SK-N-SH (cell line): Measurements from ENCODE around the gene SLX4IP. TPM values are rescaled to one million over a fixed set of nuclear protein-coding genes. Genes with fewer than 3 reads are reported as not detected.

Source experiments
- CTCF ChIA-PET: fragments of 300-600, 350-600 bp; formaldehyde crosslinking; extraction: SDS; loops from one replicate; lab custom pipeline; 2021; lab: Yijun Ruan, JAX
- POLR2A ChIA-PET: fragments of 350-600 bp; sonication (Branson Sonifier 250); formaldehyde crosslinking; extraction: SDS; loops from one replicate; lab custom pipeline; 2020; ENCODE audit warnings: antibody characterized with exemption, inconsistent platforms; lab: Yijun Ruan, JAX
- DNase-seq: peaks from one replicate; pipeline ENCODE4 v3.0.0; 2012
- H2AFZ ChIP-seq: fragments of 200-600 bp; sonication (generic); 2 replicates; pipeline ENCODE4 v1.8.1; 2016; ENCODE audit warnings: antibody characterized with exemption, mild to moderate bottlenecking, low read depth
- H3F3A ChIP-seq: fragments of 200-600 bp; sonication (generic); replicated peaks from 2 replicates; pipeline ENCODE3; 2016; ENCODE audit warnings: antibody characterized with exemption, mild to moderate bottlenecking; ENCODE audit not compliant: insufficient read depth
- H3K27ac ChIP-seq, 2 experiments: fragments of 200-500 bp in 1 of 2; fragments of 200-600 bp in 1 of 2; sonication (Bioruptor generic) in 1 of 2; sonication (generic), shearing (Covaris generic) in 1 of 2; 2 replicates each; pipeline versions ENCODE4 v1.5.1 to v1.6.1; 2014 to 2016; ENCODE audit warnings: low read depth in 2 of 2, inconsistent platforms in 1 of 2, low read length in 1 of 2, mild to moderate bottlenecking in 1 of 2, mixed read lengths in 1 of 2
- H3K27me3 ChIP-seq: fragments of 200-600 bp; sonication (generic), shearing (Covaris generic); 2 replicates; pipeline ENCODE4 v1.6.1; 2016; ENCODE audit warnings: mixed run types; ENCODE audit not compliant: insufficient read depth
- H3K36me3 ChIP-seq, 2 experiments: fragments of 200-500 bp in 1 of 2; fragments of 200-600 bp in 1 of 2; sonication (Bioruptor generic) in 1 of 2; sonication (generic) in 1 of 2; replicated peaks in 1 of 2; 2 replicates each; pipeline versions ENCODE3 to v1.5.1; 2014 to 2016; ENCODE audit warnings: low read length in 1 of 2, mild to moderate bottlenecking in 1 of 2; ENCODE audit not compliant: insufficient read depth in 2 of 2, control insufficient read depth in 1 of 2
- H3K4me1 ChIP-seq, 2 experiments: fragments of 200-500 bp in 1 of 2; fragments of 200-600 bp in 1 of 2; sonication (Bioruptor generic) in 1 of 2; sonication (generic), shearing (Covaris generic) in 1 of 2; 2 replicates each; pipeline versions ENCODE4 v1.5.1 to v1.6.1; 2014 to 2016; ENCODE audit warnings: low read depth in 1 of 2, low read length in 1 of 2, mixed run types in 1 of 2; ENCODE audit not compliant: insufficient read depth in 2 of 2, control insufficient read depth in 1 of 2
- H3K4me2 ChIP-seq: fragments of 200-600 bp; sonication (generic), shearing (Covaris generic); 2 replicates; pipeline ENCODE4 v1.6.1; 2017; ENCODE audit warnings: mixed run types
- H3K4me3 ChIP-seq, 2 experiments: fragments of 200-500 bp in 1 of 2; fragments of 200-600 bp in 1 of 2; sonication (Bioruptor generic) in 1 of 2; sonication (generic), shearing (Covaris generic) in 1 of 2; 2 replicates each; pipeline versions ENCODE4 v1.5.1 to v1.8.1; 2014 to 2016; ENCODE audit warnings: low read depth in 2 of 2, inconsistent platforms in 1 of 2, low read length in 1 of 2, mild to moderate bottlenecking in 1 of 2, mixed read lengths in 1 of 2, moderate library complexity in 1 of 2
- H3K79me2 ChIP-seq: fragments of 200-600 bp; sonication (generic); 2 replicates; pipeline ENCODE4 v1.8.1; 2017; ENCODE audit warnings: mild to moderate bottlenecking; ENCODE audit not compliant: insufficient read depth
- H3K9ac ChIP-seq: fragments of 200-600 bp; sonication (generic); 2 replicates; pipeline ENCODE4 v1.6.1; 2017; ENCODE audit warnings: mixed run types
- H3K9me2 ChIP-seq: fragments of 200-600 bp; sonication (generic); 2 replicates; pipeline ENCODE4 v1.6.1; 2017; ENCODE audit warnings: mixed run types
- H3K9me3 ChIP-seq: fragments of 200-600 bp; sonication (generic); 2 replicates; pipeline ENCODE4 v1.6.1; 2017; ENCODE audit warnings: mixed run types, mild to moderate bottlenecking, moderate library complexity
- H4K20me1 ChIP-seq: fragments of 200-600 bp; sonication (generic); 2 replicates; pipeline ENCODE4 v1.6.1; 2017; ENCODE audit warnings: mild to moderate bottlenecking, mixed run types; ENCODE audit not compliant: insufficient read depth
- EZH2phosphoT487 ChIP-seq: fragments of 200-600 bp; sonication (generic); IDR thresholded peaks from 2 replicates; pipeline ENCODE4 v1.6.1; 2017; ENCODE audit warnings: low read depth, mixed run types, mild to moderate bottlenecking, antibody characterized with exemption, moderate library complexity, borderline replicate concordance
- NFIC ChIP-seq: IDR thresholded peaks from 2 replicates; pipeline ENCODE4 v1.4.0; 2012; ENCODE audit warnings: borderline replicate concordance
- NRF1 ChIP-seq: IDR thresholded peaks from 2 replicates; pipeline ENCODE4 v1.6.1; 2012; ENCODE audit warnings: low read depth, mild to moderate bottlenecking, low read length
- PBX3 ChIP-seq: IDR thresholded peaks from 2 replicates; pipeline ENCODE4; 2012
- SIN3A ChIP-seq: IDR thresholded peaks from 2 replicates; pipeline ENCODE4 v1.6.1; 2012; ENCODE audit warnings: low read depth, mild to moderate bottlenecking, low read length, moderate library complexity, borderline replicate concordance
- WGBS: methylation state at CpG from one replicate; pipeline ENCODE4 v1.1.6; 2017; ENCODE audit warnings: low lambda C conversion rate; 5-methylcytosine and 5-hydroxymethylcytosine counted together
- polyA plus RNA-seq, 3 experiments: library from polyadenylated mRNA; depleted of rRNA; stranded (reverse); fragments of >200 nt; gene quantifications; 2 replicates each; pipeline ENCODE4 v1.2.3, GENCODE V29; 2012
- TF ChIP-seq, protein P1 (sequence below): IDR thresholded peaks from 2 replicates; pipeline ENCODE4 v1.4.0; 2012; ENCODE audit warnings: low read depth

The SLX4IP gene
- polyA plus RNA-seq, 1 of the 3 experiments (the other 2 are of a cell fraction): 1.3 TPM

DNA sequence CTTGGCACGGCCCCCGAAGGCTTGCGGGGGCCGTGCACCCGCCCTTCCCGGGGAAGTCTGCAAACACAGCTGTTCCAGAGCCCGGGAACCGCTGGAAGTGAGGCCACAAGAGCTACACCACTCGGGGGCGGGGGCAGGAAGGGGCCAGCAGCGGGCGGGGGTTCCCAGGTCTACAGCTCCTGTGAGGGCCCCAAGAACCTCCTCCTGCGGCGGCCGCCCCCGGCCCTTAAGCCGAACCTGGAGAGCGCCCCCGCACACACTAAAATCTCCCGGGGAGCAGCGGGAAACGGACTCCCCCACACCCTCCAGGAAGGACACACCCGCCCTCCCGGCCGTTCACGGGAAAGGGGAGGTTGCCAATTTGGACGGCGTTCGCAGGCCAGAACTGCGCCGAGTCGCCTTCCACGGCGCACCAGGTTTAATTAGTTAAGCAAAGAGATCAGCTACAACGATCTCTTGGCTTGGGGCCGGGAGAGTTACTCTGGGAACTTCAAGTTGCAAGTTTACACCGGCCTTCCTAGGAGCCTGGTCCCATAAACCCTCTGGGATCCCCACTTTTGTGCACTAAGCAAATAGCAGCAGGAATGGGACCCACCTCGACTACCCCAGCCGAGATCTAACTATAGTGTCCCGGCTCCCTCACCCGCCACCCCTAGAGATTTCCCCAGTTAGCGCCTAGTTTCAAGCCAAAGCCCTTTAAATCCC lies 237.0 kb downstream of the SLX4IP start:
- no peak for TF ChIP-seq NRF1
- TF ChIP-seq NFIC: peak; percentile 25; the same call in 1 of the 2 replicates
- no peak for TF ChIP-seq EZH2phosphoT487
- no peak for TF ChIP-seq PBX3
- Histone ChIP-seq H3K4me3 (peak overlapping the region; percentile 68 to 89), H2AFZ (no peak overlapping the region), H3K27ac (peak overlapping the region in 1 of 2 experiments; percentile 98; a peak in 2 of 4 replicates), H3K4me1 (peaks cover 19 to 23% of the 10 kb centered on the region in 2 experiments; a peak in 3 of 4 replicates), H3K79me2 (peaks cover 67% of the 10 kb centered on the region), H3F3A (peaks cover 6% of the 10 kb centered on the region), H3K4me2 (peak overlapping the region; percentile 80), H3K9ac (peak overlapping the region; percentile 96), H3K36me3 (peaks cover 5 to 33% of the 10 kb centered on the region in 2 experiments), H3K9me2 (no peaks in the 10 kb centered on the region), H3K27me3 (no peaks in the 10 kb centered on the region), H3K9me3 (no peaks in the 10 kb centered on the region), H4K20me1 (peaks cover 35% of the 10 kb centered on the region)
- peak; percentile 48 for DNase-seq
- WGBS: 9% methylated on average over 20 of the region's 42 CpGs
- ChIA-PET POLR2A (no interaction called here), CTCF (interaction anchor here (0.8 to 1.8 kb wide), 7 partner anchors 9 to 874 kb away, joined by 3 to 9 read pairs (median 3); no protein-coding TSS in a partner anchor)

- no peaks in the 10 kb centered on the region for H3K9me3 ChIP-seq
- POLR2A ChIA-PET: no interaction called here
- peaks cover 61% of the 10 kb centered on the region for H3K79me2 ChIP-seq
- no peak for TF ChIP-seq SIN3A
- TF ChIP-seq, protein P1, sequence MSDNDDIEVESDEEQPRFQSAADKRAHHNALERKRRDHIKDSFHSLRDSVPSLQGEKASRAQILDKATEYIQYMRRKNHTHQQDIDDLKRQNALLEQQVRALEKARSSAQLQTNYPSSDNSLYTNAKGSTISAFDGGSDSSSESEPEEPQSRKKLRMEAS: peak; percentile 14; the same call in 1 of the 2 replicates
- H4K20me1 ChIP-seq: peaks cover 30% of the 10 kb centered on the region
- peak; percentile 70 for DNase-seq
- WGBS: 0% methylated on average over 22 of the region's 47 CpGs
- H3F3A ChIP-seq: peaks cover 3% of the 10 kb centered on the region
- H3K4me1 ChIP-seq: peaks cover 19 to 20% of the 10 kb centered on the region in 2 experiments; a peak in 3 of 4 replicates
- peak overlapping the region; percentile 96 for H3K9ac ChIP-seq
- no peak overlapping the region; the same call in 1 of the 2 replicates for H2AFZ ChIP-seq
- CTCF ChIA-PET: interaction anchor here (1.0 to 1.7 kb wide), 2 partner anchors 10 to 22 kb away, joined by 3 to 5 read pairs; no protein-coding TSS in a partner anchor
- H3K9me2 ChIP-seq: no peaks in the 10 kb centered on the region
- H3K27me3 ChIP-seq: no peaks in the 10 kb centered on the region
- peak overlapping the region; percentile 80 for H3K4me2 ChIP-seq
- H3K4me3 ChIP-seq: peak overlapping the region; percentile 68 to 89
- peak overlapping the region in 1 of 2 experiments; percentile 98; a peak in 2 of 4 replicates for H3K27ac ChIP-seq
- peaks cover 5 to 27% of the 10 kb centered on the region in 2 experiments for H3K36me3 ChIP-seq
These were observed 237.6 kb downstream of the SLX4IP start for GRCh38 chr20:10672624-10673127.
